Aorta (tissue), 5 donors: Measurements from ENCODE around the gene NUDT11. TPM values are rescaled to one million over a fixed set of nuclear protein-coding genes. Genes with fewer than 3 reads are reported as not detected.
"Not testable (repeated sequence)": the region's sequence is repeated elsewhere in the genome, so short reads cannot be mapped to it uniquely, and the experiment has no call there.

Experiments
- ATAC-seq: fragments of 200-7000 bp; cut with Tn5 transposase; one replicate; pipeline ENCODE4 v1.9.1; 2022; ENCODE audit warnings: moderate library complexity; ENCODE audit not compliant: low FRiP score
- DNase-seq, 2 donors: peaks; one replicate each; pipeline ENCODE4 v3.0.0-alpha.2; 2020
- H3K27ac ChIP-seq, 2 donors: one replicate each; pipeline ENCODE4 v1.5.1; 2013; ENCODE audit warnings: low read length in 2 of 2, mild to moderate bottlenecking in 2 of 2, moderate library complexity in 2 of 2, control low read depth in 1 of 2, inconsistent platforms in 1 of 2, low read depth in 1 of 2
- H3K27me3 ChIP-seq, 2 donors: one replicate each; pipeline ENCODE4 v1.6.1; 2013; ENCODE audit warnings: control low read depth in 1 of 2, low read length in 1 of 2, mild to moderate bottlenecking in 1 of 2, moderate library complexity in 1 of 2; ENCODE audit not compliant: insufficient read depth in 2 of 2, control insufficient read depth in 1 of 2
- H3K36me3 ChIP-seq, 2 donors: one replicate each; pipeline ENCODE4 v1.6.1; 2013; ENCODE audit warnings: control low read depth in 1 of 2, low read length in 1 of 2, mild to moderate bottlenecking in 1 of 2; ENCODE audit not compliant: insufficient read depth in 2 of 2, control insufficient read depth in 1 of 2
- H3K4me1 ChIP-seq, 2 donors: one replicate each; pipeline ENCODE4 v1.6.1; 2013; ENCODE audit warnings: low read length in 2 of 2, control low read depth in 1 of 2, mild to moderate bottlenecking in 1 of 2, moderate library complexity in 1 of 2; ENCODE audit not compliant: insufficient read depth in 2 of 2, control insufficient read depth in 1 of 2
- H3K4me3 ChIP-seq, 2 donors: one replicate each; pipeline ENCODE4 v1.5.1; 2013; ENCODE audit warnings: low read length in 2 of 2, control low read depth in 1 of 2, mild to moderate bottlenecking in 1 of 2
- H3K9me3 ChIP-seq: one replicate; pipeline ENCODE4 v1.6.1; 2013; ENCODE audit warnings: mild to moderate bottlenecking, low read length; ENCODE audit not compliant: control insufficient read depth
- WGBS, 2 donors: extraction: QIAGEN DNeasy Blood & Tissue Kit; methylation state at CpG; one replicate each; pipeline ENCODE4 v1.1.7; 2013; 5-methylcytosine and 5-hydroxymethylcytosine counted together
- intact Hi-C, 2 donors: fragments of 100-400 bp; cut with DNase I; formaldehyde crosslinking; loops; one replicate each; pipeline versions ENCODE4 v1.14.2 to v1.15.0; 2022
- long read RNA-seq, 2 donors: library from polyadenylated mRNA; unstranded; transcript quantifications; one replicate each; pipeline ENCODE4 v2.0.0, GENCODE V29; 2020 to 2021
- polyA plus RNA-seq, 2 donors: library from polyadenylated mRNA; stranded (reverse); fragments of 200-250 nt; gene quantifications; one replicate each; pipeline ENCODE4 v1.2.3, GENCODE V29; 2013
- total RNA-seq, 2 donors: library from RNA; stranded (reverse); fragmentation: NEBNext Ultra II Directional; extraction: Animal tissue kit (Norgen Biotek cat#: 25700); gene quantifications; one replicate each; pipeline ENCODE4 v1.2.1, GENCODE V29; 2021
- donor health status: healthy with polysubstance abuse.
- donor health status: Bipolar disorder and iron deficiency.
- donor health status: DM: no; HTN: no; CAD: no.
- donor health status: DM: no; HTN: no; CAD: no.
- donor health status: DM: yes; HTN: yes; CAD: no.

Gene NUDT11
- 1 to 10 TPM; 1.4 to 2.1 TPM for total RNA-seq
- polyA plus RNA-seq, result 1 to 10 TPM; 2.4 to 4.9 TPM
- long read RNA-seq, donor 1, transcript NUDT11-201 (2 exons, 2,385 nt), result major isoform, 12 of 12 reads
- long read RNA-seq, donor 1, partial matches to known transcripts, result 0 of 12 reads
- long read RNA-seq, donor 1, other reads (novel, unspliced or antisense), result 0 of 12 reads
- long read RNA-seq, donor 2, partial matches to known transcripts, result 0 of 2 reads
- long read RNA-seq, donor 2, other reads (novel, unspliced or antisense), result 0 of 2 reads

DNA sequence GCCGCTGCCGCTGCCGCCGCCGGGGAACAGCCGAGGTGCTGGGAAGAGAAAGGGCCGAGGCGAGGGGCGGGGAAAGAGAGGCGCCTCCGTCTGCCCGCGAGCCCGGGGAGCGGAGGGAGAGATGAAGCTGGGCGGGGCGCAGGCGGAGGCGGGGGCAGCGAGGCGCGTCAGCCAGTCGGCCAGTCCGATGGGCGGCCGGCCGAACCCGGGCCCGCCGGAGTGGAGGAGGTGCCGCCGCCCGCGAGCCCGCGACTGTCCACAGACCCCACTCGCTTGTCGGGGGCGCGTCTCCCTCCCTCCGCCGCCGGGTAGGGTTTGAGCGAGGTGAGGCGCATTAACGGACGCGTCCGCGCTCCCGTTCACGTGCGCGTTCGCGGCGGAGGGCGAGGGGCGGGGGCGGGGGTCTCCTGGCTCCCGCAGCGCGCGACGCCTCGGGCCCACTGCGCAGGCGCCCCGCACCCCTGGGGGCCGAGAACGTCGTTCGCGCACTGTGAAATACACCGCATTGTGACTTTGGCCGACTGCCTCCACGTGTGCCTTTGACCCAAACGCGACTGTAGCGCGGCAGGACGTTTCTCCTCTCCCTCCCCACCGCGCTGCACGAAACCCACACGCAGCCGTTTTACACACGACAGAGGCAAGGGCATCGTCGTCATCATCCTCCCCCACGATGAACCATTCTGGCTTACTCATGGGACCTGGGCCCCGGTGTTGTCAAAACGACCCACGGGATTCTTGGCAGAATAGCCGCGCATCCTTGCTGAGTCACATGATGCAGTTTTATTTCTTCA lies at the start of gene NUDT11:
Gene NUDT11 (minus strand): TSS at position 92 of the 791 bp plus-strand sequence. CDS start 148 bp downstream, outside the sequence.
- H3K9me3 ChIP-seq, result no peaks in the 10 kb centered on the region
- H3K27me3 ChIP-seq, result no peaks in the 10 kb centered on the region
- DNase-seq (peak; percentile 73 to 90), ATAC-seq (peak; percentile 87)
- no peak within 1 kb of the TSS for H3K27ac ChIP-seq
- no peaks in the 10 kb centered on the region for H3K4me1 ChIP-seq
- 0 to 38% methylated on average over 73 to 96 of the region's 96 CpGs for WGBS, 2 donors
- peak within 1 kb of the TSS; percentile 12 to 47 for H3K4me3 ChIP-seq
- no peaks in the 10 kb centered on the region for H3K36me3 ChIP-seq
- intact Hi-C loops, result loop anchor here in 1 of 2 donors (10.0 kb wide), 1 partner anchor 398 kb away; the partner anchor contains the start of gene MAGED1

- Histone ChIP-seq H3K27ac (no peak overlapping the region), H3K4me3 (no peak overlapping the region), H3K27me3 (no peaks in the 10 kb centered on the region), H3K4me1 (no peaks in the 10 kb centered on the region), H3K9me3 (no peaks in the 10 kb centered on the region), H3K36me3 (no peaks in the 10 kb centered on the region)
- intact Hi-C loops, result no loop called here
- ATAC-seq, result no peak
- 71 to 86% methylated on average over 2 of the region's 2 CpGs for WGBS, 2 donors
- DNase-seq, result no peak
Observed at GRCh38 chrX:51520393-51520792, 24.0 kb upstream of the NUDT11 start.

DNA sequence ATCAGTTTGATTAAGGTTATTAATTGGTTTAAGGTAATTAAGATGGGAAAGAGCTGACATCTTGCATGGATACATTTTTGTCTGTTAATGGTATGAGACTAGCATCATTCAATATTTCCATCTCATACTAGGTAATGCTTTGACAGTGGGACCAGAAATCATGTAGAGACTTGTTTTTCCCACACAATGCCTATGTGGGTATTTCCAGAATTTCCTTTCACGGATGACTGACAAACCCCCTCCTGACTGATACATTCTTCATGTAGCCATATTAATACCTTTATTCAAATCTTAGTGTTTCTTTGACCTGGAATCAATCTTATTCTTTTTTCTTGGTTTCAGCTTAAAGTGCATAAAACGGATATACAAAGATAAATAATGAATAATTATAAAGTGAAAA lies 22.7 kb upstream of the NUDT11 start:
- H3K9me3 ChIP-seq, H3K27ac ChIP-seq, DNase-seq, H3K36me3 ChIP-seq, ATAC-seq, H3K27me3 ChIP-seq, intact Hi-C loops, H3K4me3 ChIP-seq, H3K4me1 ChIP-seq: not testable (repeated sequence)
- WGBS, 2 donors, result 40 to 62% methylated on average over 2 of the region's 2 CpGs

GRCh38 chrX:51507551-51507950 lies 11.2 kb upstream of the NUDT11 start:
- ATAC-seq, result no peak
- no peak for DNase-seq
- 79 to 89% methylated on average over 3 of the region's 3 CpGs for WGBS, 2 donors
- Histone ChIP-seq H3K4me1 (no peaks in the 10 kb centered on the region), H3K36me3 (no peaks in the 10 kb centered on the region), H3K9me3 (no peaks in the 10 kb centered on the region), H3K27ac (no peak overlapping the region), H3K4me3 (no peak overlapping the region), H3K27me3 (no peaks in the 10 kb centered on the region)
- intact Hi-C loops, result no loop called here

DNA sequence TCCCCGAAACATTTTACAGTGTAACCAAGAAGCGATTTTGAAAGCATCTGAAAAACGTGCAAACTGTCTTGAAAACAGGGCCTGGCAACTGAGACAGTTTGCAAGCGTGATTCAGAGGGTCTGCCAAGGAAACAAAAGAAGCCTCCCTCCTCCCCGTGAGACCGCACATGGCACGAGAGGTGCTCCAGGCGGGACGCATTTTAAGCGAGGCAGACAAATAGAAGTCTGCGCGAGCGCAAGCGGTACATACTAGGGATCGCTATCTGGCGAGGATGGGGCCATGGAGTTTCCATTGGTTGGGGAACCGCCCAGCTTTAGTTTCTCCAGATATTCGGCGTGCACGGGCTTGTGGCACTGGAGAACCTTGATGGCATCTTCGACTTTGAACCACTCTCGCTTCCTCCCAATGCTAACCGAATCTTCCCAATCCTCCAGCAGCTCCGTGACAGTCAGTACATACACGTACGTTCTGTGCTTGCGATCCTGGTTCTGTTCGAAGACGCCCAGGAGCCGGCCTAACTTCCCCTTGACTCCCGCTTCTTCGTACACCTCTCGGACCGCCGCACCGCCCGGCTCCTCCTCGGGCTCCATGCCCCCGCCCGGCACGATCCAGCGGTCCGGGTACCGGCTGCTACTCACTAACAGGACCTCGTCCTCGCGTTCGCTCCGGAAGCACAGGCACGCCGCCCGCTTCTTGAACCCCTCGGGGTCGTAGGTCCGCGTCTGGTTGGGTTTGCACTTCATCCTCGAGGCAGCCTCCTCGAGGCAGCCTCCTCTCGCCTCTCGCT lies 497 bp downstream of the NUDT11 start:
- intact Hi-C loops, result loop anchor here in 1 of 2 donors (10.0 kb wide), 1 partner anchor 399 kb away; the partner anchor contains the start of gene MAGED1
- H3K27ac ChIP-seq, H3K4me1 ChIP-seq, H3K36me3 ChIP-seq, H3K27me3 ChIP-seq, DNase-seq, H3K9me3 ChIP-seq: not testable (repeated sequence)
- peak overlapping the region; percentile 12 to 47 for H3K4me3 ChIP-seq
- WGBS, 2 donors, result 1 to 35% methylated on average over 43 to 53 of the region's 60 CpGs
- peak; percentile 78 for ATAC-seq

GRCh38 chrX:51494409-51494808 lies 2.0 kb downstream of the NUDT11 start:
- Histone ChIP-seq H3K4me1 (no peaks in the 10 kb centered on the region), H3K27me3 (no peaks in the 10 kb centered on the region), H3K36me3 (no peaks in the 10 kb centered on the region), H3K4me3 (no peak overlapping the region), H3K27ac (no peak overlapping the region), H3K9me3 (no peaks in the 10 kb centered on the region)
- ATAC-seq (no peak), DNase-seq (no peak)
- intact Hi-C loops, result loop anchor here in 1 of 2 donors (10.0 kb wide), 1 partner anchor 400 kb away; the partner anchor contains the start of gene MAGED1
- 55 to 62% methylated on average over 4 of the region's 4 CpGs for WGBS, 2 donors

DNA sequence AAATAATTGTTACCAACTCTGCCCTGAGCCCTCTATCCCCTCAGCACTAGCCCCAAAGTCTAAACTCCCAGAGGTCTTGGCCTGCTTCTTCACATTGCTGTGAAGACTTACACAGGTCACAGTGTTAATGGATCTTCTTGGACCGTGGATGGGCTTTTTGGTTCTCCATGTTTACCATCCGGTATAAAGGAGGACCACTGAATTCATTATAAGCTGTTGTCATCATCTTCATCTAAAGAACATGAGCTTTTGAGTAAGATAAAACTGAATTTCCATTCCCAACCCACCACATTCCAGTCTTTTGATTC lies 8.5 kb downstream of the NUDT11 start:
- no peak overlapping the region for H3K27ac ChIP-seq
- no peaks in the 10 kb centered on the region for H3K9me3 ChIP-seq
- intact Hi-C loops, result no loop called here
- no peaks in the 10 kb centered on the region for H3K27me3 ChIP-seq
- no peak overlapping the region for H3K4me3 ChIP-seq
- 67 to 74% methylated on average over 2 of the region's 2 CpGs for WGBS, 2 donors
- no peak for DNase-seq
- H3K4me1 ChIP-seq, result no peaks in the 10 kb centered on the region
- ATAC-seq, result no peak
- no peaks in the 10 kb centered on the region for H3K36me3 ChIP-seq

DNA sequence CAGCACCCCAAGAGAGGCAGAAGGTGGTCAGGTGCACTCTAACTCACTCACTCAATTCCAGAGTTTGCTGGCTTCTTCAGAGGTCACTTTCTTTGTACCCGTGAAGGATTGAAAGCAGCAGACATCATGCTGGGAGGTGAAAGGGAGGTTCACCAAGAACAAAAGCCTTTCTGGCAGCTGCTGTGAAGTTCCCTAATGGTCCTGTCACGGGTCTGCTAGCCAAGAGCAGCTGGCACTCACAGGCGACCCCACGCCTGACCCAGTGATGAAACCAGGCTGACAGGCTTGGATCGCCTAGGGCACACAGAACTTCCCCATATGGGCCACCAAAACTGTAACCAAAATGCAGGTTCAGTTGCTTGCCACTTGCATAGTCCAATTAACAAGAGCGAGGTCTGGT lies 11.8 kb downstream of the NUDT11 start:
- no peak for ATAC-seq
- H3K4me1 ChIP-seq, result no peaks in the 10 kb centered on the region
- intact Hi-C loops, result no loop called here
- H3K4me3 ChIP-seq, result no peak overlapping the region
- H3K36me3 ChIP-seq, result no peaks in the 10 kb centered on the region
- no peaks in the 10 kb centered on the region for H3K9me3 ChIP-seq
- no peaks in the 10 kb centered on the region for H3K27me3 ChIP-seq
- DNase-seq, result no peak
- WGBS, 2 donors, result 66 to 83% methylated on average over 6 of the region's 6 CpGs
- H3K27ac ChIP-seq, result no peak overlapping the region
